ENCODE results near the gene ATP6V0E2. TPM values are rescaled to one million over a fixed set of nuclear protein-coding genes. Genes with fewer than 3 reads are reported as not detected.

The ATP6V0E2 gene
- total RNA-seq = 21.7 and 25.2 TPM in 2 replicates

DNA sequence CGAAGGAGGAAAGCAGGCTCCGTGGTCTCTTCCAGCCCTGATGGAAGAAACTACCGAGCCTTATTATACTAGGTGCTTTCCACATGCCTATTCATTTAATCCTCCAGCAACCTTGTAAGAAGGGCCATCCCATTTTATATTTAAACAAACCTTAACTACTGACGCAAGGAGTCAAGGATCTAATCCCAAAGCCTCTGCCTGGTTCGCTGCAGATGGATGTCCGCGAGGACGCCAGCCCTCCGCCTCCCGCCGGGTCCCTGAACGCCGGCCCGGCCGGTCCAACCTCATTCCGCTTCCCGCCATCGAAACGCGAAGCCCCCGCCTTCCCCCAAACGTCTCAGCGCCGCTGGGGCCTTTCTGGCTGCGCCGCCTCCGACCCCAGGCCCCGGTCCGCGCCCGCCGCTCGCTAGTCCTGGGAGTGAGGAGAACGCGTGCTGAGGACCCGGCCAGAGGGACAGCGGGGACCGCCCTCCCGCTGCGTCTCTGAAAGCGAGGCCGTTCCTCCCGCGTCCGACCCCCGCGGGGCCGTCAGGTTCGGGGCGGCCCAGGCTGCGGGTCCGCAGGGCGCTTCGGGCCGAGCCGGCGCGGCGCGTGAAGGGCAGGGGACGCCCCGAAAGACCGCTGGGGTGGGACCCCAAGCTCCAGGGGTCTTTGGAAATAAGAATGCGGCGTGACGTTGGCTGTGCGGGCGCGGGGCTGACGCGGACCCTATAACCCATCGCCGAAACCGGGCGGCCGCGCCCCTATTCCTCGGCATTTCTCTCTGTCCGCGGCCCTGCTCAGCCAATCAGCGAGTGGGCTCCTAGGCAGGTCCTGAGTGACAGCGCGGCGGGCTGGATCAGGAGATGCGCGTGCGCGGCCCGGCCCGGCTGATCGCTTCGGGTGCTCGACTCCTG is at the start of gene ATP6V0E2:
Gene ATP6V0E2 (plus strand): TSS at position 896 of the 896 bp plus-strand sequence. CDS start 97 bp downstream, outside the sequence.

DNA sequence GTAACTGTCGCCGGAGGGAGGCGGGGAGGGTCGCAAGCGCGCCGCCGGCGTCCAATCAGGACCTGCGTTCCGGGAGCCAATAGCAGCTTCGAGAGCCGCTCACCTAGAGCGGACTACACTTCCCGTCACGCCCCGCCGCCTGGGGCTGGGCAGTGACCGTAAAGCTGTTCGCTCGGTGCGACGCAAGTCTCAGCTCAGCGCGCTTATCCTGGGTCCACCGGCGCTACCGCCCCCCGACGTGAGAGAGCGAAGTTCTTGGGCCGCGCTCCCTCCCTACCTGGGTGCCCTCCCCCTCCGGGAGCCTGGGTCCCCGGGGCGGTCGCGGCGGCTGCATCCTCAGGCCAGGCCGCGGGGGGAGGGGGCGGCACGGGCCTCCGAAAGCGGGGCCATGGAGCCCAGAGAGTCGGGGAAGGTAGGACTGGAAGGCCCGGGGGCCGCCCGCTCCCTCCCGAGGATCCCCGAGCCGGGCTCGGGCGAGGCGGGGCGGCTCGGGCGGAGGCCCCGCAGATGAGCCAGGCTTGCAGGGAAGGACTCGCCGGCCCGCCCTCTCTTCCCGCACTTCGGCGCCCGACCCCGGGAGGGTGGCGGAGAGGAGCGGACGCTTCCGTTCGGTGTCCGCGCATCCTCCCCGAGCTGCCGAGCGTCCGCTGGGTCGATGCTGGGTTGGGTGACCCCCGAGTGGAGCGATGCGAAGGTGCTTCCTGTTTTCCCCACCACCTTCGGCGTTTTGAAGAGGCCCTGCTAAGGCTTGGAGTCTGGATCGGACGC is 35.4 kb upstream of the ATP6V0E2 start, which contains the start of gene ZNF862:
Gene ZNF862 (plus strand): TSS at position 152 of the 768 bp plus-strand sequence. CDS start 237 bp downstream, at position 389.

Other genes starting within 250 kb of the ATP6V0E2 start
- gene ZNF467, start 100.4 kb upstream of the ATP6V0E2 start, total RNA-seq = 0.26 and 2.5 TPM in 2 replicates
- gene ZNF862, start 35.6 kb upstream of the ATP6V0E2 start, total RNA-seq = 9.6 and 10.0 TPM in 2 replicates

All from aortic smooth muscle cell (primary cell).